GM12872 (cell line): ENCODE data around the gene TNIP1.

Source experiments
- TF ChIP-seq, protein P1 (sequence below): IDR thresholded peaks from 3 replicates; pipeline ENCODE4 v1.5.1; 2011; ENCODE audit warnings: low read depth, mild to moderate bottlenecking, low read length, moderate library complexity; ENCODE audit not compliant: insufficient read depth

Gene TNIP1

GRCh38 chr5:151062405-151063141, 18.3 kb downstream of the TNIP1 start:
- TF ChIP-seq, protein P1, sequence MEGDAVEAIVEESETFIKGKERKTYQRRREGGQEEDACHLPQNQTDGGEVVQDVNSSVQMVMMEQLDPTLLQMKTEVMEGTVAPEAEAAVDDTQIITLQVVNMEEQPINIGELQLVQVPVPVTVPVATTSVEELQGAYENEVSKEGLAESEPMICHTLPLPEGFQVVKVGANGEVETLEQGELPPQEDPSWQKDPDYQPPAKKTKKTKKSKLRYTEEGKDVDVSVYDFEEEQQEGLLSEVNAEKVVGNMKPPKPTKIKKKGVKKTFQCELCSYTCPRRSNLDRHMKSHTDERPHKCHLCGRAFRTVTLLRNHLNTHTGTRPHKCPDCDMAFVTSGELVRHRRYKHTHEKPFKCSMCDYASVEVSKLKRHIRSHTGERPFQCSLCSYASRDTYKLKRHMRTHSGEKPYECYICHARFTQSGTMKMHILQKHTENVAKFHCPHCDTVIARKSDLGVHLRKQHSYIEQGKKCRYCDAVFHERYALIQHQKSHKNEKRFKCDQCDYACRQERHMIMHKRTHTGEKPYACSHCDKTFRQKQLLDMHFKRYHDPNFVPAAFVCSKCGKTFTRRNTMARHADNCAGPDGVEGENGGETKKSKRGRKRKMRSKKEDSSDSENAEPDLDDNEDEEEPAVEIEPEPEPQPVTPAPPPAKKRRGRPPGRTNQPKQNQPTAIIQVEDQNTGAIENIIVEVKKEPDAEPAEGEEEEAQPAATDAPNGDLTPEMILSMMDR: no peak

DNA sequence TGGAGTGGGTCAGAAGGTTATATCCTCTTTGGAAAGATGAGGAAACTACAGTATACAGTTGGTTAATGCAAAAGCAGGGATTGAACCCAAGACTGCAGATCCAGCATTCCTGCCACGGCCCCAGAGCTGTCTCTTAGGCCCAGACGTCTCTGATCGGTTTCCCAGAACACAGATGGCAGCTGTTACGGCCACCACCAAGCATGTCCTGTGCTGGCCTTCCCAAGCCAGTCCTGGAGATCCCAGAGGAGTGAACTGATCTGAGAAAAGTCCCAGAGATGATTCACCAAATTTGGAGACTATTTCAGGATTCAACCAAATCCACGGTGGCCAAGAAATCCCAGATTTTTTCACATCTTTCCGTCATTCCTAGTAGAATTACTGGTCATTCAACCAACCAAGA, 20.1 kb downstream of the TNIP1 start:
- TF ChIP-seq, protein P1: no peak

GRCh38 chr5:151058891-151059489, 21.8 kb downstream of the TNIP1 start:
- TF ChIP-seq, protein P1: peak; percentile 42; the same call in 1 of the 3 replicates

- TF ChIP-seq, protein P1: peak; percentile 46; the same call in 2 of the 3 replicates
These were observed 22.5 kb downstream of the TNIP1 start for GRCh38 chr5:151058301-151058700.

DNA sequence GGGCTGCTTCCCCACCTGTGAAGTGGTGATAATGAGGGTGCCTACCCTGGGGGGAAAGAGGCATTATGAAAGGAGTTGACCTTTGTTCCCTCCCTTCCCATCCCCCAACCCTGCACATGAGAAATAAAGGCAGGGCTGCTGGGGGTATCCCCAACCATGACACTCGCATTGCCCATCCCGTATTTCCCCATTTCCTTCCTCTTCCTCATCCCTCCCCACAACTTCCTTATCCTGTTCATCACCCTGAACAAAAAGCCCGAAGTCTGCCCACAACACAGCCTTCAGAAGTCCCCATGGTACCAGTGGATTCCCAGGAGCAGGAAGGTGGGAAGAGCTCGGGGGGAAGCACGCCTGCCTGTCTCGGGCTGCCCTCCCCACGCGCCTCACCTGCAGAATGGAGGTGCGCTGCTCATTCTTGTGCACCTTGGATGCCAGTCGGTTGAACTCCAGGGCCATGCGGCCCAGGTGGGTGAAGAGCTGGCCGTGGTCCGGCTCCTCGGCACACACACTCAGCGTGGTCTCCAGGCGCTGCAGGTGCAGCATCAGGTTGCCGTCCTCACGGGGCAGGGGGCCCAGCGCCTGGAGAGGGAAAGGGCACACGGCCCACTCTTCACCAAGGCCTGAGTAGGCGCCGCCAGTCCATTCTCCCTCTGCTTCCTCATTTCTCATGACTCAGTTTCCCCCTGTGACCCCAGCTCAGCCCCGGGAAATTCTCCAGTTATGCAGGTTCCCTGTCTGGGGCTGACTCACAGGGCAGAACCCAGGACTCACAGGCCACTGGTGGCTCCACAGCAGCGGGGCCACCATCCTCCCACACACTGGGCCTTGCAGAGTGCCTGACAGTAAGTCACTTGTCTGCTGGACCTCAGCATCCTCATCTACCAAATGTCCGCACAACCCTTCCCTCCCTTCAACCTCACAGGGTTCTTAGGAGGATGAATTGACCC, 24.2 kb downstream of the TNIP1 start:
- TF ChIP-seq, protein P1: no peak

DNA sequence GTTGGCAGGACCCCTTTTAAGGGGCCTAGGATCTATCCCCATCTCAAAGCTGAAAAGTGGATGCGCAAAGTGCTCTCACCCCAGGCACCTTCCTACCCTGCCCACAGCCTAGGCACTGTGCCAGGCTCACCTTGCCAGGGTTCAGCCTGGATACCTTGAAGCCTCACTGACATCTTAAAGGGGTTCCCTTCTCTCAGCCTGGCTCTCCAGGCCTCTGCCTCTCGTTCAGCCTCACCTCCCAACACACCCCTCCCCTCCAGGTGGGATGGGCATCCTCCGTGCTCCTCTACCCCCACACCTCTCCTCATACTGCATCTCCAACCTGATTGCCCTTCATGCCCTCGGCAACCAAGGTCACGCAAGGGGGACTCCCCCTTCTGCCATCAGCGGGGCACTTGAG, 25.5 kb downstream of the TNIP1 start:
- TF ChIP-seq, protein P1: no peak

DNA sequence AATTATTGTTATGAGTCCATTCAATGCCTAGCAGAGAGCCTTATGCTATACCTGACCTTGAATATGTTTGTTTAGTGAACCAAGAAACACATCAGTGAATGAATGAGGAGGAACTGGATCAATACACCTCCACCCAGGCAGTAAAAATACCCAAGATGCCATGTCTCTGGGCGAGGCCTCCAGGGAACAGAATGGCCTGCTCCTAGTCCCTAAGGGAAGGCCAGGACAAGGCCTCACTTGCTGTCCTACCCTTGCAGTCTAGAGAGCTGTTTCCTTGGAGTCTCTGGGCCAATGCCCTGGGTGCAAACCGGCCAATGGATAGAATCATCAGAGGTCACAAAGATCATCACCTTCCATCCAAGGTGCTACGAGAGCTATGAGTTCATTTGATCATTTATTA, 26.1 kb downstream of the TNIP1 start:
- TF ChIP-seq, protein P1: no peak
